ENCODE measurements around the gene HIPK3. TPM values are rescaled to one million over a fixed set of nuclear protein-coding genes. Genes with fewer than 3 reads are reported as not detected.

Gene HIPK3
- total RNA-seq, 2 donors from 2014 or later: 31.6 to 33.2 TPM

- H3K27ac Mint-ChIP-seq: no peak overlapping the region
- TF ChIP-seq CTCF (conservative IDR thresholded peaks at IDR 0.05): no peak
- Histone ChIP-seq H3K36me3 (ENCODE audit: control insufficient read depth, insufficient read depth, low read length) (no peaks in the 10 kb centered on the region), H3K27me3 (ENCODE audit: control insufficient read depth, insufficient read depth, low read length, poor library complexity, severe bottlenecking) (no peaks in the 10 kb centered on the region), H3K4me1 (ENCODE audit: control insufficient read depth, insufficient read depth, low read length) (peaks cover 6% of the 10 kb centered on the region), H3K4me3 (ENCODE audit: low read length) (no peak overlapping the region), H3K9ac (ENCODE audit: extremely low read depth, low read length, poor library complexity, severe bottlenecking) (no peak overlapping the region), H3K27ac (ENCODE audit: low read depth, low read length) (no peak overlapping the region), H3K9me3 (ENCODE audit: control insufficient read depth, low read length) (no peaks in the 10 kb centered on the region)
- H3K27me3 Mint-ChIP-seq (ENCODE audit: insufficient read depth): no peaks in the 10 kb centered on the region
- H3K9me3 Mint-ChIP-seq: peaks cover 3% of the 10 kb centered on the region
- no peak overlapping the region for H3K4me3 Mint-ChIP-seq
- 93 to 96% methylated on average over 4 to 8 of the region's 8 CpGs for WGBS, 2 experiments (ENCODE audit: insufficient coverage in 1 of 2, insufficient read length in 1 of 2)
- peaks cover 9% of the 10 kb centered on the region for H3K4me1 Mint-ChIP-seq
- DNase-seq: no peak
- no peaks in the 10 kb centered on the region for H3K36me3 Mint-ChIP-seq (ENCODE audit: low read depth)
Observed at GRCh38 chr11:33266393-33267215, 9.4 kb downstream of the HIPK3 start.

- no peaks in the 10 kb centered on the region for H3K9me3 ChIP-seq (ENCODE audit: control insufficient read depth, low read length)
- H3K27ac Mint-ChIP-seq: no peak overlapping the region
- H3K4me1 Mint-ChIP-seq: peaks cover 5% of the 10 kb centered on the region
- no peaks in the 10 kb centered on the region for H3K36me3 Mint-ChIP-seq (ENCODE audit: low read depth)
- 89 to 93% methylated on average over 2 to 3 of the region's 4 CpGs for WGBS, 2 experiments (ENCODE audit: insufficient coverage in 1 of 2, insufficient read length in 1 of 2)
- H3K36me3 ChIP-seq (ENCODE audit: control insufficient read depth, insufficient read depth, low read length): no peaks in the 10 kb centered on the region
- H3K27me3 ChIP-seq (ENCODE audit: control insufficient read depth, insufficient read depth, low read length, poor library complexity, severe bottlenecking): no peaks in the 10 kb centered on the region
- H3K27ac ChIP-seq (ENCODE audit: low read depth, low read length): no peak overlapping the region
- H3K9me3 Mint-ChIP-seq: peaks cover 3% of the 10 kb centered on the region
- no peak for DNase-seq
- no peaks in the 10 kb centered on the region for H3K27me3 Mint-ChIP-seq (ENCODE audit: insufficient read depth)
- no peak overlapping the region for H3K9ac ChIP-seq (ENCODE audit: extremely low read depth, low read length, poor library complexity, severe bottlenecking)
- H3K4me3 ChIP-seq (ENCODE audit: low read length): no peak overlapping the region
- H3K4me1 ChIP-seq (ENCODE audit: control insufficient read depth, insufficient read depth, low read length): no peaks in the 10 kb centered on the region
- no peak overlapping the region for H3K4me3 Mint-ChIP-seq
- TF ChIP-seq CTCF (conservative IDR thresholded peaks at IDR 0.05): no peak
Observed at GRCh38 chr11:33268945-33269540, 11.9 kb downstream of the HIPK3 start.

- Mint-ChIP-seq H3K4me3 (no peak overlapping the region), H3K27ac (no peak overlapping the region), H3K27me3 (ENCODE audit: insufficient read depth) (no peaks in the 10 kb centered on the region), H3K36me3 (ENCODE audit: low read depth) (no peaks in the 10 kb centered on the region), H3K9me3 (peaks cover 3% of the 10 kb centered on the region), H3K4me1 (peaks cover 3% of the 10 kb centered on the region)
- Histone ChIP-seq H3K27me3 (ENCODE audit: control insufficient read depth, insufficient read depth, low read length, poor library complexity, severe bottlenecking) (no peaks in the 10 kb centered on the region), H3K4me3 (ENCODE audit: low read length) (no peak overlapping the region), H3K27ac (ENCODE audit: low read depth, low read length) (no peak overlapping the region), H3K36me3 (ENCODE audit: control insufficient read depth, insufficient read depth, low read length) (no peaks in the 10 kb centered on the region), H3K9me3 (ENCODE audit: control insufficient read depth, low read length) (no peaks in the 10 kb centered on the region), H3K9ac (ENCODE audit: extremely low read depth, low read length, poor library complexity, severe bottlenecking) (no peak overlapping the region), H3K4me1 (ENCODE audit: control insufficient read depth, insufficient read depth, low read length) (no peaks in the 10 kb centered on the region)
- no peak for DNase-seq
- WGBS, 2 experiments (ENCODE audit: insufficient coverage in 1 of 2, insufficient read length in 1 of 2): 94 to 100% methylated on average over 4 to 6 of the region's 6 CpGs
- no peak for TF ChIP-seq CTCF (conservative IDR thresholded peaks at IDR 0.05)
Observed at GRCh38 chr11:33269822-33270221, 12.6 kb downstream of the HIPK3 start.
